Trophoblast cell (in vitro differentiated cells and primary cell): ENCODE measurements around the gene ABHD14A.
A peak's percentile ranks its signal among the peaks of the same experiment; 100 is the strongest.

Experiments
- DNase-seq, 2 donors: peaks; one replicate each; pipeline ENCODE4 v3.0.0-alpha.2; 2016
- H2AFZ ChIP-seq: 2 replicates; pipeline ENCODE4 v1.6.1; 2013; ENCODE audit warnings: low read length, moderate library complexity, mild to moderate bottlenecking; ENCODE audit not compliant: insufficient read depth, poor library complexity
- H2AK5ac ChIP-seq: 2 replicates; pipeline ENCODE4 v1.6.1; 2013; ENCODE audit warnings: mild to moderate bottlenecking, low read length
- H2BK120ac ChIP-seq: 2 replicates; pipeline ENCODE4 v1.6.1; 2013; ENCODE audit warnings: low read length, mild to moderate bottlenecking, moderate library complexity; ENCODE audit not compliant: insufficient read depth, poor library complexity
- H2BK12ac ChIP-seq: 2 replicates; pipeline ENCODE4 v1.6.1; 2013; ENCODE audit warnings: mild to moderate bottlenecking, low read length, moderate library complexity
- H2BK5ac ChIP-seq: 2 replicates; pipeline ENCODE4 v1.6.1; 2013; ENCODE audit warnings: low read length, low read depth, moderate library complexity, mild to moderate bottlenecking; ENCODE audit not compliant: poor library complexity
- H3K14ac ChIP-seq: 2 replicates; pipeline ENCODE4 v1.6.1; 2013; ENCODE audit warnings: mild to moderate bottlenecking, low read length
- H3K18ac ChIP-seq: 2 replicates; pipeline ENCODE4 v1.6.1; 2013; ENCODE audit warnings: mild to moderate bottlenecking, low read length
- H3K23ac ChIP-seq: 2 replicates; pipeline ENCODE4 v1.6.1; 2013; ENCODE audit warnings: low read length
- H3K27ac ChIP-seq: 2 replicates; pipeline ENCODE4 v1.5.1; 2013; ENCODE audit warnings: low read depth, mild to moderate bottlenecking, inconsistent platforms, low read length, moderate library complexity
- H3K27me3 ChIP-seq: 2 replicates; pipeline ENCODE4 v1.6.1; 2013; ENCODE audit warnings: inconsistent platforms, mild to moderate bottlenecking, low read length, moderate library complexity; ENCODE audit not compliant: insufficient read depth
- H3K36me3 ChIP-seq, 2 experiments: 1 replicate in 1 of 2; 2 replicates in 1 of 2; pipeline ENCODE4 v1.6.1; 2013; ENCODE audit warnings: low read length in 2 of 2, mild to moderate bottlenecking in 2 of 2, moderate library complexity in 1 of 2; ENCODE audit not compliant: insufficient read depth in 2 of 2, control insufficient read depth in 1 of 2
- H3K4ac ChIP-seq: 2 replicates; pipeline ENCODE4 v1.6.1; 2013; ENCODE audit warnings: low read depth, mild to moderate bottlenecking, low read length, moderate library complexity
- H3K4me1 ChIP-seq, 2 experiments: 1 replicate in 1 of 2; 2 replicates in 1 of 2; pipeline ENCODE4 v1.6.1; 2013; ENCODE audit warnings: low read length in 2 of 2, mild to moderate bottlenecking in 2 of 2, moderate library complexity in 1 of 2; ENCODE audit not compliant: insufficient read depth in 2 of 2, control insufficient read depth in 1 of 2
- H3K4me2 ChIP-seq: 2 replicates; pipeline ENCODE4 v1.6.1; 2013; ENCODE audit warnings: inconsistent platforms, mild to moderate bottlenecking, low read length, moderate library complexity
- H3K4me3 ChIP-seq: 2 replicates; pipeline ENCODE4 v1.5.1; 2013; ENCODE audit warnings: mild to moderate bottlenecking, low read depth, low read length, inconsistent platforms
- H3K79me1 ChIP-seq: one replicate; pipeline ENCODE4 v1.6.1; 2013; ENCODE audit warnings: low read length
- H3K79me2 ChIP-seq: 2 replicates; pipeline ENCODE4 v1.6.1; 2013; ENCODE audit warnings: low read length, mild to moderate bottlenecking; ENCODE audit not compliant: control insufficient read depth, insufficient read depth, poor library complexity
- H3K9ac ChIP-seq: 2 replicates; pipeline ENCODE4 v1.6.1; 2013; ENCODE audit warnings: mild to moderate bottlenecking, low read length
- H3K9me3 ChIP-seq: 2 replicates; pipeline ENCODE4 v1.6.1; 2013; ENCODE audit warnings: low read depth, mild to moderate bottlenecking, control low read depth, inconsistent platforms, low read length; ENCODE audit not compliant: insufficient read depth
- H4K12ac ChIP-seq: 2 replicates; pipeline ENCODE4 v1.6.1; 2013; ENCODE audit warnings: low read depth, mild to moderate bottlenecking, low read length, moderate library complexity
- H4K8ac ChIP-seq: 2 replicates; pipeline ENCODE4 v1.6.1; 2013; ENCODE audit warnings: low read depth, mild to moderate bottlenecking, low read length, moderate library complexity
- H4K91ac ChIP-seq: one replicate; pipeline ENCODE4 v1.6.1; 2013; ENCODE audit warnings: low read depth, mild to moderate bottlenecking, low read length, moderate library complexity
- WGBS: extraction: QIAGEN DNeasy Blood & Tissue Kit; methylation state at CpG from one replicate; pipeline ENCODE4 v1.1.7; 2013; ENCODE audit warnings: missing lambda C conversion rate; ENCODE audit not compliant: insufficient read length, insufficient coverage; ENCODE audit errors: extremely low coverage; 5-methylcytosine and 5-hydroxymethylcytosine counted together

The ABHD14A gene

GRCh38 chr3:51929420-51930003, 45.4 kb upstream of the ABHD14A start:
- Histone ChIP-seq H3K4me2 (no peak overlapping the region), H3K9ac (no peak overlapping the region), H4K91ac (no peak overlapping the region), H3K4me1 (no peaks in the 10 kb centered on the region), H3K4me3 (no peak overlapping the region), H3K9me3 (peaks cover 2% of the 10 kb centered on the region), H3K27me3 (no peaks in the 10 kb centered on the region), H3K36me3 (peaks cover 17 to 23% of the 10 kb centered on the region in 2 experiments), H3K23ac (no peak overlapping the region), H3K27ac (no peak overlapping the region), H3K14ac (no peak overlapping the region), H3K79me1 (no peaks in the 10 kb centered on the region), H4K12ac (no peak overlapping the region), H2AK5ac (no peak overlapping the region), H2AFZ (no peak overlapping the region), H4K8ac (no peak overlapping the region), H3K4ac (no peak overlapping the region), H2BK120ac (no peak overlapping the region), H2BK5ac (no peak overlapping the region), H3K79me2 (no peaks in the 10 kb centered on the region), H2BK12ac (no peak overlapping the region), H3K18ac (no peak overlapping the region)
- peak in 1 of 2 donors; percentile 4 for DNase-seq
- WGBS, result no CpG with 5 or more reads among the region's 5 CpGs

- no peak overlapping the region for H3K18ac ChIP-seq
- peaks cover 2% of the 10 kb centered on the region for H3K9me3 ChIP-seq
- no peak for DNase-seq
- H3K4me2 ChIP-seq, result no peak overlapping the region
- no peak overlapping the region for H2BK120ac ChIP-seq
- H2AK5ac ChIP-seq, result no peak overlapping the region
- H2BK5ac ChIP-seq, result no peak overlapping the region
- no peaks in the 10 kb centered on the region for H3K79me2 ChIP-seq
- no peak overlapping the region for H3K4me3 ChIP-seq
- H4K8ac ChIP-seq, result no peak overlapping the region
- H3K4ac ChIP-seq, result no peak overlapping the region
- no peak overlapping the region for H3K9ac ChIP-seq
- no peaks in the 10 kb centered on the region for H3K79me1 ChIP-seq
- WGBS, result no CpG with 5 or more reads among the region's 1 CpG
- peaks cover 25 to 30% of the 10 kb centered on the region in 2 experiments for H3K36me3 ChIP-seq
- no peak overlapping the region for H4K91ac ChIP-seq
- no peaks in the 10 kb centered on the region for H3K4me1 ChIP-seq
- no peak overlapping the region for H2AFZ ChIP-seq
- H4K12ac ChIP-seq, result no peak overlapping the region
- no peak overlapping the region for H3K23ac ChIP-seq
- H3K27ac ChIP-seq, result no peak overlapping the region
- H3K14ac ChIP-seq, result no peak overlapping the region
- no peaks in the 10 kb centered on the region for H3K27me3 ChIP-seq
- H2BK12ac ChIP-seq, result no peak overlapping the region
Measured at GRCh38 chr3:51930439-51930838, 44.4 kb upstream of the ABHD14A start.

DNA sequence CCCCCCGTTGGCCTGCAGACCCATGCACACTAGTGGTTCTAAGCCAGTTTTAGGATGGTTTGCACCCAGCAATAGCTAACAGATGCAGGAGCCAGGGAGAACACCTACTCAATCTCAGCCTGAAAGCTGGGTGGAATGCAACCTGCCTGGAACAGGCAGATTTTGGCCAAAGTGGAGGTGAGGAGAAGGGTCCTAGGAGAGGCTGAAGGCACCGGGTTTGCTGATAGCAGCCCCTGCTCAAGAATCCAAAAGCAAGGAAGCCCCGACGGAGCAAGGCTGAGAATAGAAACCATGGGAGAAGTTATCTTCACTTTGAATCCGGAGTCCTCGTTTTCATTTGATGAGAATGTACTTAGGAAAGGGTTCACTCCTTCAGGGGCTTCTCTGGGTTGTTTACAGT, 43.1 kb upstream of the ABHD14A start:
- Histone ChIP-seq H3K36me3 (peaks cover 36 to 39% of the 10 kb centered on the region in 2 experiments), H2BK5ac (no peak overlapping the region), H3K4me2 (no peak overlapping the region), H3K4me3 (no peak overlapping the region), H2AK5ac (no peak overlapping the region), H4K8ac (no peak overlapping the region), H3K27ac (no peak overlapping the region), H3K9me3 (peaks cover 2% of the 10 kb centered on the region), H4K12ac (no peak overlapping the region), H3K79me2 (no peaks in the 10 kb centered on the region), H4K91ac (no peak overlapping the region), H2AFZ (no peak overlapping the region), H3K18ac (no peak overlapping the region), H3K23ac (no peak overlapping the region), H2BK12ac (no peak overlapping the region), H2BK120ac (no peak overlapping the region), H3K79me1 (no peaks in the 10 kb centered on the region), H3K4me1 (no peaks in the 10 kb centered on the region), H3K14ac (no peak overlapping the region), H3K4ac (no peak overlapping the region), H3K9ac (no peak overlapping the region), H3K27me3 (no peaks in the 10 kb centered on the region)
- no peak for DNase-seq
- no CpG with 5 or more reads among the region's 6 CpGs for WGBS

DNA sequence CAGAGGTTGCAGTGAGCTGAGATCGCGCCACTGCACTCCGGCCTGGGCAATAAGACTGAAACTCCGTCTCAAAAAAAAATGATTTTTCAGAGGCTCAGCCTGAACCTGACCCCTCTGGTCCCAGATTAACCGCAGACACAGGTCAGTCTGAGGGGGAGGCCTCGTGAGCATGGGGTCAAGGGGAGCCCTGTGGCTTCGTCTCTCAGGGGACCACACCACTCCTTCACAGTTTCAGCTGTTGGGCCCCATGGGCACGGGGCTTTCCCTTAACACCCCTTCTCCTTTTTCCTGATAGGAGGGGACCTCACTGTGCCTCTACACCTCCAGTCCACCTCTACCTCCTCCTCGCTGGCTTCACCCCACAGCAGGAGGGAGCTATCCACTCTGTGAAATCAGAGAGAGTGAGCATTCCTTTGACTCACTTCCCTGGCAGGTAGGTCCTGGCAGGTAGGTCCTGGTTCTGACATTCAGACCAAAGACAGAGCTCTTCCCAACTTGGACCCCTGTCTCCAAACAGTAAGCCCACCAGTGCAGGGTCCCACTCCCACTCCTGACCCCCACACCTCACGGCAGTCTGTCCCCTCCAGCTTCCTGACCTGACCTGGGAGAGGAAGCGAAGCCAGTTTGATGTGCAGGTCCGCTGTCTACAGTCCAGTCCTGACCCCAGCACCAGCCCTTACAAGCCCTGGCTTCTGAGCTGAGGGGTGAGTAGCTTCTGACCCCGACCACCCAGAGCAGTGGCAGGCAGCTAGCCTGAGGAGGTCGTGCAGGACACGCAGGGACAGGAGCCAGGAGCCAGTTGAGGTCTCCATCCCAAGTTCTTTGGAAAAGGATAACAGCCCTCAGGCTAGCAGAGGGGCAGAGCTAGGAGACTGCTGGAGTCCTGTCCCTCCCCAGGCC, 42.1 kb upstream of the ABHD14A start:
- Histone ChIP-seq H2BK120ac (no peak overlapping the region), H3K79me1 (no peaks in the 10 kb centered on the region), H3K4me3 (no peak overlapping the region), H3K9me3 (peaks cover 2% of the 10 kb centered on the region), H3K4ac (no peak overlapping the region), H3K27me3 (no peaks in the 10 kb centered on the region), H3K79me2 (no peaks in the 10 kb centered on the region), H2AFZ (no peak overlapping the region), H3K4me1 (no peaks in the 10 kb centered on the region), H3K36me3 (peaks cover 45 to 48% of the 10 kb centered on the region in 2 experiments), H3K9ac (no peak overlapping the region), H4K8ac (no peak overlapping the region), H3K4me2 (no peak overlapping the region), H2BK5ac (no peak overlapping the region), H2BK12ac (no peak overlapping the region), H3K14ac (no peak overlapping the region), H4K12ac (no peak overlapping the region), H4K91ac (no peak overlapping the region), H3K18ac (no peak overlapping the region), H3K23ac (no peak overlapping the region), H3K27ac (no peak overlapping the region), H2AK5ac (no peak overlapping the region)
- no peak for DNase-seq
- WGBS, result no CpG with 5 or more reads among the region's 15 CpGs
